Ovary (tissue), 3 donors: ENCODE results near the gene HOXA6.

Experiments used
- CTCF ChIP-seq, 3 donors: fragments of 450-650 bp in 2 of 3; fragments of 200-600 bp in 1 of 3; IDR thresholded peaks; one replicate each; pipeline versions ENCODE4 v1.5.1 to v1.8.0; 2016 to 2022; ENCODE audit warnings: antibody characterized with exemption in 3 of 3, mild to moderate bottlenecking in 1 of 3
- POLR2A ChIP-seq: fragments of 450-650 bp; IDR thresholded peaks from one replicate; pipeline ENCODE4 v1.6.1; 2017; ENCODE audit warnings: antibody characterized with exemption, mild to moderate bottlenecking, moderate library complexity
- donor health status: DM: no; HTN: no; CAD: no.

GRCh38 chr7:27148031-27148755, 619 bp upstream of the HOXA6 start:
- TF ChIP-seq CTCF (IDR thresholded peaks at IDR 0.05) (no peak), POLR2A (no peak)
